WTC11 (cell line): Measurements from ENCODE around the gene PARP3. TPM values are rescaled to one million over a fixed set of nuclear protein-coding genes. Genes with fewer than 3 reads are reported as not detected.

Experiments
- ATAC-seq: fragments of 200-7000 bp; cut with Tn5 transposase; 2 replicates; pipeline ENCODE4 v1.10.0; 2021; ENCODE audit warnings: mild to moderate bottlenecking, moderate library complexity
- CTCF ChIA-PET: fragments of 300-600 bp; sonication (Branson Sonifier 250); formaldehyde crosslinking; loops from one replicate; lab custom pipeline; 2021; ENCODE audit warnings: antibody characterized with exemption; lab: Charles Lee
- POLR2A ChIA-PET: fragments of 350-600 bp; sonication (Branson Sonifier 250); formaldehyde crosslinking; loops from one replicate; lab custom pipeline; 2021; ENCODE audit warnings: antibody characterized with exemption; lab: Charles Lee
- DNase-seq: peaks from one replicate; pipeline ENCODE4 v3.0.0; 2021; ENCODE audit warnings: low spot score
- H3K27ac Mint-ChIP-seq: 2 replicates; pipeline ENCODE4 v1.8.0; 2021; ENCODE audit warnings: mixed read lengths
- H3K27me3 Mint-ChIP-seq: 2 replicates; pipeline ENCODE4 v1.8.0; 2021; ENCODE audit warnings: low read depth, mild to moderate bottlenecking, moderate library complexity, mixed read lengths
- H3K36me3 Mint-ChIP-seq: 2 replicates; pipeline ENCODE4 v1.8.0; 2021; ENCODE audit warnings: mixed read lengths
- H3K4me1 Mint-ChIP-seq: 2 replicates; pipeline ENCODE4 v1.8.0; 2022; ENCODE audit warnings: mixed read lengths
- H3K4me3 Mint-ChIP-seq: 2 replicates; pipeline ENCODE4 v1.8.0; 2021; ENCODE audit warnings: mild to moderate bottlenecking, moderate library complexity, mixed read lengths
- H3K9me3 Mint-ChIP-seq: 2 replicates; pipeline ENCODE4 v1.8.0; 2021; ENCODE audit warnings: mixed read lengths
- CBFB ChIP-seq: sonication (generic); formaldehyde crosslinking; IDR thresholded peaks from 2 replicates; pipeline ENCODE4 v1.8.1; 2022; ENCODE audit warnings: mild to moderate bottlenecking, low read depth, missing genetic modification reagents
- FOXP1 ChIP-seq: sonication (generic); formaldehyde crosslinking; IDR thresholded peaks from 2 replicates; pipeline ENCODE4 v1.8.0; 2022; ENCODE audit warnings: missing genetic modification reagents, mild to moderate bottlenecking, moderate library complexity, borderline replicate concordance
- GABPB1 ChIP-seq: sonication (generic); formaldehyde crosslinking; IDR thresholded peaks from 2 replicates; pipeline ENCODE4 v1.8.1; 2023; ENCODE audit warnings: mild to moderate bottlenecking, missing genetic modification reagents
- JAZF1 ChIP-seq: fragments of 250-450 bp; sonication (Bioruptor Pico); IDR thresholded peaks from 2 replicates; pipeline ENCODE4 v1.9.0; 2021; ENCODE audit warnings: moderate library complexity, mild to moderate bottlenecking, inconsistent platforms
- KAT7 ChIP-seq: sonication (generic); formaldehyde crosslinking; IDR thresholded peaks from 2 replicates; pipeline ENCODE4 v1.8.1; 2023; ENCODE audit warnings: missing genetic modification reagents, mild to moderate bottlenecking, borderline replicate concordance
- MXD4 ChIP-seq: fragments of 250-450 bp; sonication (Bioruptor Pico); IDR thresholded peaks from 2 replicates; pipeline ENCODE4 v1.8.0; 2021; ENCODE audit warnings: mild to moderate bottlenecking, moderate library complexity, borderline replicate concordance
- NFYB ChIP-seq: sonication (generic); formaldehyde crosslinking; conservative IDR thresholded peaks from 2 replicates; pipeline ENCODE4 v1.8.0; 2022; ENCODE audit warnings: low read depth, missing genetic modification reagents
- ZNF232 ChIP-seq: sonication (generic); formaldehyde crosslinking; IDR thresholded peaks from 2 replicates; pipeline ENCODE4 v1.8.0; 2022; ENCODE audit warnings: mild to moderate bottlenecking, missing genetic modification reagents
- ZNF416 ChIP-seq: fragments of 250-450 bp; sonication (Bioruptor Pico); IDR thresholded peaks from 2 replicates; pipeline ENCODE4 v1.9.0; 2021; ENCODE audit warnings: mild to moderate bottlenecking, inconsistent platforms
- total RNA-seq: library from RNA; stranded (reverse); gene quantifications from 3 replicates; pipeline ENCODE4 v1.2.3, GENCODE V29; 2021
- TF ChIP-seq, protein P1 (sequence below): fragments of 250-450 bp; sonication (Bioruptor Pico); IDR thresholded peaks from 2 replicates; pipeline ENCODE4 v1.8.0; 2021; ENCODE audit warnings: mild to moderate bottlenecking
- TF ChIP-seq, protein P2 (sequence below): sonication (generic); formaldehyde crosslinking; IDR thresholded peaks from 2 replicates; pipeline ENCODE4 v1.8.0; 2023; ENCODE audit warnings: missing genetic modification reagents
- TF ChIP-seq, protein P3 (sequence below): sonication (generic); formaldehyde crosslinking; IDR thresholded peaks from 2 replicates; pipeline ENCODE4 v1.8.1; 2023; ENCODE audit warnings: mild to moderate bottlenecking, missing genetic modification reagents
- TF ChIP-seq, protein P4 (sequence below): fragments of 250-450 bp; sonication (Bioruptor Pico); IDR thresholded peaks from 2 replicates; pipeline ENCODE4 v1.9.0; 2021; ENCODE audit warnings: mild to moderate bottlenecking, borderline replicate concordance
- TF ChIP-seq, protein P5 (sequence below): fragments of 250-450 bp; sonication (Bioruptor Pico); IDR thresholded peaks from 2 replicates; pipeline ENCODE4 v2.1.2; 2022; ENCODE audit warnings: mild to moderate bottlenecking, moderate library complexity
- TF ChIP-seq, protein P6 (sequence below): sonication (generic); formaldehyde crosslinking; conservative IDR thresholded peaks from 2 replicates; pipeline ENCODE4 v1.8.1; 2023; ENCODE audit warnings: mild to moderate bottlenecking, low read depth, missing genetic modification reagents, moderate library complexity
- TF ChIP-seq, protein P7 (sequence below): fragments of 200-600 bp; IDR thresholded peaks from 2 replicates; pipeline ENCODE4 v1.8.0; 2022; ENCODE audit warnings: antibody characterized with exemption

PARP3 gene
- total RNA-seq, 1 experiment from 2014 or later = 2.9 TPM

DNA sequence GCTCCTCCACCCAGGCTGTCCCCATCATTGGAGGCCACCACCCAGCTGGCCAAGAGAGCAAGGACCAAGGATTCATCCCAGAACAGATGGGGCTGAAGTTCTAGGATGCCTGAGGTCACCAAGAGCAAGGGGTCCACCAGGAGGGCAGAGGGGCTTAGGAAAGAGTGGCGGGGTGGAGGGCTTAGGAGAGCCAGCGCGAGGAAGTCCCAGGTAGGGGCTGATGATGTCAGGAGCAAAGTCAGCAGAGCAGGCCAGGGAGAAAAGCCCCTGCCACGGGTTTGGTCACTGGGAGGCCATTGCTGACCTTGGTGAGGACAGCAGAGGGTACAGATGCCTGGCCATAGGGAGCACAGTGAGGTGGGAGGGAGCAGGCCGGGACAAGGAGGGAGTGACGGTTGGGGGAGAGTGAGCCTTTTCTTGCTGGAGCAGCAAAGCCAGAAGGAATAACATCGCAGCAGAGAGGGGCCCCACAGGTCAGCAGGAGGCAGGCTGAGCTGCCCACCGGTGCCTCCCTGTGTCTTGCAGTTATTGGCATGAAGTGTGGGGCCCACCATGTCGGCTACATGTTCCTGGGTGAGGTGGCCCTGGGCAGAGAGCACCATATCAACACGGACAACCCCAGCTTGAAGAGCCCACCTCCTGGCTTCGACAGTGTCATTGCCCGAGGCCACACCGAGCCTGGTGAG is 5.2 kb downstream of the PARP3 start (continued):
- TF ChIP-seq ZNF416 (CRISPR knock-in tag) (no peak), MXD4 (CRISPR knock-in tag) (no peak), ZNF232 (no peak), FOXP1 (no peak), CBFB (CRISPR knock-in tag) (no peak)
- TF ChIP-seq, protein P1, sequence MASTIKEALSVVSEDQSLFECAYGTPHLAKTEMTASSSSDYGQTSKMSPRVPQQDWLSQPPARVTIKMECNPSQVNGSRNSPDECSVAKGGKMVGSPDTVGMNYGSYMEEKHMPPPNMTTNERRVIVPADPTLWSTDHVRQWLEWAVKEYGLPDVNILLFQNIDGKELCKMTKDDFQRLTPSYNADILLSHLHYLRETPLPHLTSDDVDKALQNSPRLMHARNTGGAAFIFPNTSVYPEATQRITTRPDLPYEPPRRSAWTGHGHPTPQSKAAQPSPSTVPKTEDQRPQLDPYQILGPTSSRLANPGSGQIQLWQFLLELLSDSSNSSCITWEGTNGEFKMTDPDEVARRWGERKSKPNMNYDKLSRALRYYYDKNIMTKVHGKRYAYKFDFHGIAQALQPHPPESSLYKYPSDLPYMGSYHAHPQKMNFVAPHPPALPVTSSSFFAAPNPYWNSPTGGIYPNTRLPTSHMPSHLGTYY (CRISPR knock-in tag) = no peak
- TF ChIP-seq, protein P2, sequence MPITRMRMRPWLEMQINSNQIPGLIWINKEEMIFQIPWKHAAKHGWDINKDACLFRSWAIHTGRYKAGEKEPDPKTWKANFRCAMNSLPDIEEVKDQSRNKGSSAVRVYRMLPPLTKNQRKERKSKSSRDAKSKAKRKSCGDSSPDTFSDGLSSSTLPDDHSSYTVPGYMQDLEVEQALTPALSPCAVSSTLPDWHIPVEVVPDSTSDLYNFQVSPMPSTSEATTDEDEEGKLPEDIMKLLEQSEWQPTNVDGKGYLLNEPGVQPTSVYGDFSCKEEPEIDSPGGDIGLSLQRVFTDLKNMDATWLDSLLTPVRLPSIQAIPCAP (CRISPR knock-in tag) = no peak
- TF ChIP-seq, protein P3, sequence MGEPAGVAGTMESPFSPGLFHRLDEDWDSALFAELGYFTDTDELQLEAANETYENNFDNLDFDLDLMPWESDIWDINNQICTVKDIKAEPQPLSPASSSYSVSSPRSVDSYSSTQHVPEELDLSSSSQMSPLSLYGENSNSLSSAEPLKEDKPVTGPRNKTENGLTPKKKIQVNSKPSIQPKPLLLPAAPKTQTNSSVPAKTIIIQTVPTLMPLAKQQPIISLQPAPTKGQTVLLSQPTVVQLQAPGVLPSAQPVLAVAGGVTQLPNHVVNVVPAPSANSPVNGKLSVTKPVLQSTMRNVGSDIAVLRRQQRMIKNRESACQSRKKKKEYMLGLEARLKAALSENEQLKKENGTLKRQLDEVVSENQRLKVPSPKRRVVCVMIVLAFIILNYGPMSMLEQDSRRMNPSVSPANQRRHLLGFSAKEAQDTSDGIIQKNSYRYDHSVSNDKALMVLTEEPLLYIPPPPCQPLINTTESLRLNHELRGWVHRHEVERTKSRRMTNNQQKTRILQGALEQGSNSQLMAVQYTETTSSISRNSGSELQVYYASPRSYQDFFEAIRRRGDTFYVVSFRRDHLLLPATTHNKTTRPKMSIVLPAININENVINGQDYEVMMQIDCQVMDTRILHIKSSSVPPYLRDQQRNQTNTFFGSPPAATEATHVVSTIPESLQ (CRISPR knock-in tag) = no peak

DNA sequence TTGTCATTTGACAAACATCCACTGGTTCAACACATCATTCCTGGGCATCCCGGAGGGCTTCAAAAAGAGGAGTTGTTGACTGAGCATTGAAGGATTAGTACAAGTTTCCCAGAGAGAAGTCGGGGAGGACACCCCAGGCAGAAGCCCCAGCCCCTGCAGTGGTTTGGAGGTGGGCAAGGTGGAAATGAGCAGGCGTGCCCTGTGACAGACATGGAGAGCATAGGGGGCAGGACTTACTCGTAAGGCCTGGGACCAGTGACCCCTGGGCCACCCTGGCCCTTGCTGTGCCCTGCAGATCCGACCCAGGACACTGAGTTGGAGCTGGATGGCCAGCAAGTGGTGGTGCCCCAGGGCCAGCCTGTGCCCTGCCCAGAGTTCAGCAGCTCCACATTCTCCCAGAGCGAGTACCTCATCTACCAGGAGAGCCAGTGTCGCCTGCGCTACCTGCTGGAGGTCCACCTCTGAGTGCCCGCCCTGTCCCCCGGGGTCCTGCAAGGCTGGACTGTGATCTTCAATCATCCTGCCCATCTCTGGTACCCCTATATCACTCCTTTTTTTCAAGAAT is 5.9 kb downstream of the PARP3 start:
- Mint-ChIP-seq H3K4me3 (no peak overlapping the region), H3K27ac (no peak overlapping the region), H3K4me1 (no peaks in the 10 kb centered on the region), H3K27me3 (peaks cover 40% of the 10 kb centered on the region), H3K9me3 (no peaks in the 10 kb centered on the region), H3K36me3 (no peaks in the 10 kb centered on the region)
- no peak for DNase-seq
- CTCF ChIA-PET = no interaction called here
- TF ChIP-seq, protein P4, sequence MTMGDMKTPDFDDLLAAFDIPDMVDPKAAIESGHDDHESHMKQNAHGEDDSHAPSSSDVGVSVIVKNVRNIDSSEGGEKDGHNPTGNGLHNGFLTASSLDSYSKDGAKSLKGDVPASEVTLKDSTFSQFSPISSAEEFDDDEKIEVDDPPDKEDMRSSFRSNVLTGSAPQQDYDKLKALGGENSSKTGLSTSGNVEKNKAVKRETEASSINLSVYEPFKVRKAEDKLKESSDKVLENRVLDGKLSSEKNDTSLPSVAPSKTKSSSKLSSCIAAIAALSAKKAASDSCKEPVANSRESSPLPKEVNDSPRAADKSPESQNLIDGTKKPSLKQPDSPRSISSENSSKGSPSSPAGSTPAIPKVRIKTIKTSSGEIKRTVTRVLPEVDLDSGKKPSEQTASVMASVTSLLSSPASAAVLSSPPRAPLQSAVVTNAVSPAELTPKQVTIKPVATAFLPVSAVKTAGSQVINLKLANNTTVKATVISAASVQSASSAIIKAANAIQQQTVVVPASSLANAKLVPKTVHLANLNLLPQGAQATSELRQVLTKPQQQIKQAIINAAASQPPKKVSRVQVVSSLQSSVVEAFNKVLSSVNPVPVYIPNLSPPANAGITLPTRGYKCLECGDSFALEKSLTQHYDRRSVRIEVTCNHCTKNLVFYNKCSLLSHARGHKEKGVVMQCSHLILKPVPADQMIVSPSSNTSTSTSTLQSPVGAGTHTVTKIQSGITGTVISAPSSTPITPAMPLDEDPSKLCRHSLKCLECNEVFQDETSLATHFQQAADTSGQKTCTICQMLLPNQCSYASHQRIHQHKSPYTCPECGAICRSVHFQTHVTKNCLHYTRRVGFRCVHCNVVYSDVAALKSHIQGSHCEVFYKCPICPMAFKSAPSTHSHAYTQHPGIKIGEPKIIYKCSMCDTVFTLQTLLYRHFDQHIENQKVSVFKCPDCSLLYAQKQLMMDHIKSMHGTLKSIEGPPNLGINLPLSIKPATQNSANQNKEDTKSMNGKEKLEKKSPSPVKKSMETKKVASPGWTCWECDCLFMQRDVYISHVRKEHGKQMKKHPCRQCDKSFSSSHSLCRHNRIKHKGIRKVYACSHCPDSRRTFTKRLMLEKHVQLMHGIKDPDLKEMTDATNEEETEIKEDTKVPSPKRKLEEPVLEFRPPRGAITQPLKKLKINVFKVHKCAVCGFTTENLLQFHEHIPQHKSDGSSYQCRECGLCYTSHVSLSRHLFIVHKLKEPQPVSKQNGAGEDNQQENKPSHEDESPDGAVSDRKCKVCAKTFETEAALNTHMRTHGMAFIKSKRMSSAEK = no peak
- TF ChIP-seq, protein P5, sequence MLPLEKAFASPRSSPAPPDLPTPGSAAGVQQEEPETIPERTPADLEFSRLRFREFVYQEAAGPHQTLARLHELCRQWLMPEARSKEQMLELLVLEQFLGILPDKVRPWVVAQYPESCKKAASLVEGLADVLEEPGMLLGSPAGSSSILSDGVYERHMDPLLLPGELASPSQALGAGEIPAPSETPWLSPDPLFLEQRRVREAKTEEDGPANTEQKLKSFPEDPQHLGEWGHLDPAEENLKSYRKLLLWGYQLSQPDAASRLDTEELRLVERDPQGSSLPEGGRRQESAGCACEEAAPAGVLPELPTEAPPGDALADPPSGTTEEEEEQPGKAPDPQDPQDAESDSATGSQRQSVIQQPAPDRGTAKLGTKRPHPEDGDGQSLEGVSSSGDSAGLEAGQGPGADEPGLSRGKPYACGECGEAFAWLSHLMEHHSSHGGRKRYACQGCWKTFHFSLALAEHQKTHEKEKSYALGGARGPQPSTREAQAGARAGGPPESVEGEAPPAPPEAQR (CRISPR knock-in tag) = no peak
- TF ChIP-seq CBFB (CRISPR knock-in tag) (no peak), ZNF416 (CRISPR knock-in tag) (no peak), KAT7 (CRISPR knock-in tag) (no peak)
- POLR2A ChIA-PET = no interaction called here
- ATAC-seq = no peak

DNA sequence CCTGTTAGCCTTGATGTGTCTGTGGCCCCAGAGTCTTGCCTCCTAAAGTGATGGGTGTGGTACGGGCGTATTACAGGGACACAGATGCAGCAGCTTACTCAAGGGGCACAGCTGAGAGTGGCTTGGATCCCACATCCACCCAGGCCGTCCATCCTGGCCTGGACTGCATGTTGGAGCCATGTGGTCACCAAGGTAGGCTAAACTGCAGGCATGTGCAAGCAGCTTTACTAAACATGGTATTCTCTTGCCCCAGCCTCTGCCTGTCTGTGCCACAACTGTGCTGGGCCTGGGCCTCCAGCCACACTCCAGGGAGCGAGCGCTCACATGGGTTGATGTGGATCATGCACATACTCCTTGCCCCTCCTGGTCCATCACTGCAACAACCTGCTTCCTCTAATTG is 7.0 kb downstream of the PARP3 start:
- no peaks in the 10 kb centered on the region for H3K4me1 Mint-ChIP-seq
- no peaks in the 10 kb centered on the region for H3K9me3 Mint-ChIP-seq

More for the DNA sequence above, 7.0 kb downstream of the PARP3 start:
- Mint-ChIP-seq H3K36me3 (no peaks in the 10 kb centered on the region), H3K4me3 (no peak overlapping the region), H3K27me3 (peaks cover 50% of the 10 kb centered on the region), H3K27ac (no peak overlapping the region)
- CTCF ChIA-PET = no interaction called here
- TF ChIP-seq JAZF1 = no peak
- no peak for TF ChIP-seq GABPB1
- TF ChIP-seq ZNF416 (CRISPR knock-in tag) = no peak
- TF ChIP-seq, protein P6, sequence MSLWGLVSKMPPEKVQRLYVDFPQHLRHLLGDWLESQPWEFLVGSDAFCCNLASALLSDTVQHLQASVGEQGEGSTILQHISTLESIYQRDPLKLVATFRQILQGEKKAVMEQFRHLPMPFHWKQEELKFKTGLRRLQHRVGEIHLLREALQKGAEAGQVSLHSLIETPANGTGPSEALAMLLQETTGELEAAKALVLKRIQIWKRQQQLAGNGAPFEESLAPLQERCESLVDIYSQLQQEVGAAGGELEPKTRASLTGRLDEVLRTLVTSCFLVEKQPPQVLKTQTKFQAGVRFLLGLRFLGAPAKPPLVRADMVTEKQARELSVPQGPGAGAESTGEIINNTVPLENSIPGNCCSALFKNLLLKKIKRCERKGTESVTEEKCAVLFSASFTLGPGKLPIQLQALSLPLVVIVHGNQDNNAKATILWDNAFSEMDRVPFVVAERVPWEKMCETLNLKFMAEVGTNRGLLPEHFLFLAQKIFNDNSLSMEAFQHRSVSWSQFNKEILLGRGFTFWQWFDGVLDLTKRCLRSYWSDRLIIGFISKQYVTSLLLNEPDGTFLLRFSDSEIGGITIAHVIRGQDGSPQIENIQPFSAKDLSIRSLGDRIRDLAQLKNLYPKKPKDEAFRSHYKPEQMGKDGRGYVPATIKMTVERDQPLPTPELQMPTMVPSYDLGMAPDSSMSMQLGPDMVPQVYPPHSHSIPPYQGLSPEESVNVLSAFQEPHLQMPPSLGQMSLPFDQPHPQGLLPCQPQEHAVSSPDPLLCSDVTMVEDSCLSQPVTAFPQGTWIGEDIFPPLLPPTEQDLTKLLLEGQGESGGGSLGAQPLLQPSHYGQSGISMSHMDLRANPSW (CRISPR knock-in tag) = no peak
- TF ChIP-seq, protein P7, sequence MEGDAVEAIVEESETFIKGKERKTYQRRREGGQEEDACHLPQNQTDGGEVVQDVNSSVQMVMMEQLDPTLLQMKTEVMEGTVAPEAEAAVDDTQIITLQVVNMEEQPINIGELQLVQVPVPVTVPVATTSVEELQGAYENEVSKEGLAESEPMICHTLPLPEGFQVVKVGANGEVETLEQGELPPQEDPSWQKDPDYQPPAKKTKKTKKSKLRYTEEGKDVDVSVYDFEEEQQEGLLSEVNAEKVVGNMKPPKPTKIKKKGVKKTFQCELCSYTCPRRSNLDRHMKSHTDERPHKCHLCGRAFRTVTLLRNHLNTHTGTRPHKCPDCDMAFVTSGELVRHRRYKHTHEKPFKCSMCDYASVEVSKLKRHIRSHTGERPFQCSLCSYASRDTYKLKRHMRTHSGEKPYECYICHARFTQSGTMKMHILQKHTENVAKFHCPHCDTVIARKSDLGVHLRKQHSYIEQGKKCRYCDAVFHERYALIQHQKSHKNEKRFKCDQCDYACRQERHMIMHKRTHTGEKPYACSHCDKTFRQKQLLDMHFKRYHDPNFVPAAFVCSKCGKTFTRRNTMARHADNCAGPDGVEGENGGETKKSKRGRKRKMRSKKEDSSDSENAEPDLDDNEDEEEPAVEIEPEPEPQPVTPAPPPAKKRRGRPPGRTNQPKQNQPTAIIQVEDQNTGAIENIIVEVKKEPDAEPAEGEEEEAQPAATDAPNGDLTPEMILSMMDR = no peak
- TF ChIP-seq NFYB = no peak
- POLR2A ChIA-PET = no interaction called here
- ATAC-seq (no peak), DNase-seq (no peak)
